K562 (cell line): Measurements from ENCODE around the gene MAD1L1. TPM values are rescaled to one million over a fixed set of nuclear protein-coding genes. Genes with fewer than 3 reads are reported as not detected.
A peak's percentile ranks its signal among the peaks of the same experiment; 100 is the strongest.

ENCODE experiments used
- C11orf30 ChIP-seq: fragments of 450-650 bp; IDR thresholded peaks from 2 replicates; pipeline ENCODE4 v1.6.1; 2016; ENCODE audit warnings: low read depth, mild to moderate bottlenecking
- CSDE1 ChIP-seq, 2 experiments: fragments of 450-650 bp; IDR thresholded peaks; 2 replicates each; pipeline ENCODE4 v1.6.1; 2016; ENCODE audit warnings: mild to moderate bottlenecking in 1 of 2
- DIDO1 ChIP-seq: fragments of 450-650 bp; IDR thresholded peaks from 2 replicates; pipeline ENCODE4 v1.6.1; 2016; ENCODE audit warnings: low read depth, missing biosample characterization, missing genetic modification characterization
- E4F1 ChIP-seq: fragments of 250-450 bp; sonication (Bioruptor Pico); IDR thresholded peaks from 2 replicates; pipeline ENCODE4 v1.5.0; 2021; ENCODE audit warnings: mild to moderate bottlenecking, borderline replicate concordance
- GTF2F1 ChIP-seq: IDR thresholded peaks from 2 replicates; pipeline ENCODE4 v1.6.1; 2011; ENCODE audit warnings: low read depth, low read length, improper control_type of control experiment
- MCM2 ChIP-seq: fragments of 450-650 bp; IDR thresholded peaks from 2 replicates; pipeline ENCODE4 v1.6.1; 2017; ENCODE audit warnings: low read depth, mild to moderate bottlenecking
- MCM5 ChIP-seq: fragments of 450-650 bp; IDR thresholded peaks from 2 replicates; pipeline ENCODE4 v1.6.1; 2016; ENCODE audit warnings: low read depth
- NFRKB ChIP-seq: fragments of 450-650 bp; IDR thresholded peaks from 2 replicates; pipeline ENCODE4 v1.6.1; 2016; ENCODE audit warnings: low read depth
- NUFIP1 ChIP-seq: fragments of 450-650 bp; IDR thresholded peaks from 2 replicates; pipeline ENCODE4 v1.6.1; 2018; ENCODE audit not compliant: partially characterized antibody
- POU5F1 ChIP-seq: fragments of 150-350 bp; IDR thresholded peaks from 2 replicates; pipeline ENCODE4 v1.6.1; 2014; ENCODE audit warnings: borderline replicate concordance, low read length, low read depth, mild to moderate bottlenecking; ENCODE audit not compliant: partially characterized antibody
- RBFOX2 ChIP-seq: fragments of 200-400 bp; formaldehyde crosslinking; IDR thresholded peaks from 2 replicates; pipeline ENCODE4 v1.6.1; 2017; ENCODE audit warnings: low read depth, mild to moderate bottlenecking, low read length, moderate library complexity
- RUNX1 ChIP-seq: sonication (generic); IDR thresholded peaks from 2 replicates; pipeline ENCODE4 v1.6.1; 2016; ENCODE audit warnings: antibody characterized with exemption, low read depth
- SAP30 ChIP-seq: fragments of 200-600 bp; sonication (generic); IDR thresholded peaks from 2 replicates; pipeline ENCODE4 v1.6.1; 2012; ENCODE audit warnings: borderline replicate concordance, low read depth, mild to moderate bottlenecking, moderate library complexity, low read length, control low read depth, inconsistent platforms; ENCODE audit not compliant: insufficient read depth, poor library complexity, severe bottlenecking
- SOX6 ChIP-seq: fragments of 450-650 bp; IDR thresholded peaks from 2 replicates; pipeline ENCODE4 v1.6.1; 2014; ENCODE audit warnings: mild to moderate bottlenecking
- SRSF7 ChIP-seq: fragments of 200-400 bp; formaldehyde crosslinking; optimal IDR thresholded peaks from 2 replicates; pipeline ENCODE3; 2017; ENCODE audit warnings: mild to moderate bottlenecking, low read depth, low read length
- ZBTB7A ChIP-seq: IDR thresholded peaks from 2 replicates; pipeline ENCODE4 v1.6.1; 2011; ENCODE audit warnings: low read depth, mild to moderate bottlenecking, low read length, moderate library complexity, borderline replicate concordance; ENCODE audit not compliant: control insufficient read depth
- ZFP36 ChIP-seq: fragments of 150-350 bp; IDR thresholded peaks from 2 replicates; pipeline ENCODE4 v1.6.1; 2018; ENCODE audit warnings: low read length, low read depth; ENCODE audit not compliant: partially characterized antibody
- ZKSCAN3 ChIP-seq: fragments of 250-450 bp; sonication (Bioruptor Pico); IDR thresholded peaks from 2 replicates; pipeline ENCODE4 v1.4.0; 2020
- ZNF639 ChIP-seq, 2 experiments: fragments of 200-800 bp in 1 of 2; sonication (Bioruptor generic) in 1 of 2; sonication (generic) in 1 of 2; formaldehyde crosslinking in 1 of 2; IDR thresholded peaks in 1 of 2; conservative IDR thresholded peaks in 1 of 2; 2 replicates each; pipeline versions ENCODE4 v1.5.0 to v1.6.1; 2016 to 2020; ENCODE audit warnings: missing compliant biosample characterization in 1 of 2, missing genetic modification characterization in 1 of 2, missing genetic modification reagents in 1 of 2
- ZNF830 ChIP-seq: fragments of 250-450 bp; sonication (Bioruptor Pico); IDR thresholded peaks from 2 replicates; pipeline ENCODE4 v1.5.0; 2021; ENCODE audit warnings: mild to moderate bottlenecking
- polyA plus RNA-seq, 8 experiments: library from polyadenylated mRNA; depleted of rRNA in 4 of 8; stranded (reverse) in 5 of 8; unstranded in 3 of 8; fragments of >200 nt; fragmentation: Nextera tagmentation in 2 of 8; fragmentation: Illumina TruSeq in 1 of 8; extraction: Ambion mirVana in 2 of 8; extraction: Trizol in 1 of 8; gene quantifications; 2 replicates each; pipeline versions ENCODE4 v1.2.1 to v1.2.3, GENCODE V29; 2011 to 2014; ENCODE audit warnings: inconsistent platforms in 1 of 8, missing spikeins in 1 of 8
- total RNA-seq, 7 experiments: library from RNA; depleted of rRNA in 6 of 7; stranded (reverse); fragments of >200 nt in 6 of 7; fragmentation: Illumina TruSeq in 2 of 7; extraction: Trizol in 2 of 7; gene quantifications; 2 replicates each; pipeline versions ENCODE4 v1.2.1 to v1.2.3, GENCODE V29; 2011 to 2021; ENCODE audit warnings: low replicate concordance in 1 of 7
- TF ChIP-seq, protein P1 (sequence below): sonication (generic); formaldehyde crosslinking; IDR thresholded peaks from 2 replicates; pipeline ENCODE4 v1.8.1; 2023; ENCODE audit warnings: mild to moderate bottlenecking, missing genetic modification reagents
- TF ChIP-seq, protein P2 (sequence below): fragments of 450-650 bp; IDR thresholded peaks from 2 replicates; pipeline ENCODE4 v1.6.1; 2016; ENCODE audit warnings: low read depth, mild to moderate bottlenecking, moderate library complexity

MAD1L1 gene
- total and polyA plus RNA-seq, 9 of the 15 experiments (the other 6 are each of a cell fraction or from before 2014, with no cell fraction given), result 1.7 to 89.7 (median 18.0) TPM

DNA sequence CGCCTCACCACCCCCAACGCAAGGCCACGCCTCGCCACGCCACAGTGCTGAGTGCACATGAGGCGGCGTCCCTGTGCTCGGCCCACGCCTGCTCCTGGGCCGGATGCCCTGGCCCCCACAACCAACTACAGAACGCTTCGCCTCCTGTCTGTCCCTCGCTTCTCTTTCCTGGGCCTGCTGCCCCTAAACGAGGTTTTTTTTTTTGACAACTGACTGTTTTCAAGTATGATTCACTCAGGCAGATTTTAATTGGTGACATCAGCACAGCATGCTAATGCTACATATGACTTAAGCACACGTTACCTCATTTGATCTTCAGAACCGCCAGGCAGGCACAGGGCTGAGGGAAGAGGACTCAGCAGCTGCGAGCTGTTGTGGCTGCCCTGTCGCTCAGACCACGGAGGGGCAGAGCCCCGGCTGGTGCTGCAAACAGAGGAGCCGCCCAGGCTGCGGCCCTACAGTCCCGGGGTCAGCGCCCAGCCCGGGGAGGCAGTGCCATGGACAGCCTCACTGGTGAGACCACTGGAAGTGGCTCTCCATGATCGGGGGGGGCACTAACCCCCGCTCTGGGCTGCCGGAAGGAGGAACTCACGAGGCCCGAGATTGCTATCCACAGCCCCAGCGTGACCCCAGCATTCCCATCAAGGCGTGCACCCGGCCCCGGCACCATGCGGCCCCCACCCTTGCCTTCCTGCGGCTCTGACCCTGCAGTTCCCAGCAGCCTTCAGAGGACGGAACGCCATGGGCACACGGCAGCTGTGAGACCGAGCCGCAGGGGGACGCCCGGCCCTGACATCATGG is 212.8 kb downstream of the MAD1L1 start (continued):
- TF ChIP-seq POU5F1, result no peak
- TF ChIP-seq SAP30, result peak; percentile 31
- TF ChIP-seq ZNF830, result peak; percentile 87; the same call in 1 of the 2 replicates
- TF ChIP-seq SOX6, result no peak; the same call in 1 of the 2 replicates
- no peak for TF ChIP-seq MCM2
- no peak for TF ChIP-seq C11orf30
- TF ChIP-seq DIDO1, result no peak
- peak; percentile 85 for TF ChIP-seq NFRKB
- TF ChIP-seq, protein P1, sequence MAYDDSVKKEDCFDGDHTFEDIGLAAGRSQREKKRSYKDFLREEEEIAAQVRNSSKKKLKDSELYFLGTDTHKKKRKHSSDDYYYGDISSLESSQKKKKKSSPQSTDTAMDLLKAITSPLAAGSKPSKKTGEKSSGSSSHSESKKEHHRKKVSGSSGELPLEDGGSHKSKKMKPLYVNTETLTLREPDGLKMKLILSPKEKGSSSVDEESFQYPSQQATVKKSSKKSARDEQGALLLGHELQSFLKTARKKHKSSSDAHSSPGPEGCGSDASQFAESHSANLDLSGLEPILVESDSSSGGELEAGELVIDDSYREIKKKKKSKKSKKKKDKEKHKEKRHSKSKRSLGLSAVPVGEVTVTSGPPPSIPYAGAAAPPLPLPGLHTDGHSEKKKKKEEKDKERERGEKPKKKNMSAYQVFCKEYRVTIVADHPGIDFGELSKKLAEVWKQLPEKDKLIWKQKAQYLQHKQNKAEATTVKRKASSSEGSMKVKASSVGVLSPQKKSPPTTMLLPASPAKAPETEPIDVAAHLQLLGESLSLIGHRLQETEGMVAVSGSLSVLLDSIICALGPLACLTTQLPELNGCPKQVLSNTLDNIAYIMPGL, result peak; percentile 15; the same call in 1 of the 2 replicates
- TF ChIP-seq RBFOX2, result peak; percentile 88
- no peak for TF ChIP-seq CSDE1 (IDR thresholded peaks at IDR 0.05)
- no peak for TF ChIP-seq GTF2F1
- no peak; the same call in 1 of the 2 replicates for TF ChIP-seq ZBTB7A
- no peak for TF ChIP-seq ZKSCAN3 (CRISPR knock-in tag)
- no peak for TF ChIP-seq MCM5
- TF ChIP-seq SRSF7, result no peak
- TF ChIP-seq ZFP36, result no peak
- TF ChIP-seq RUNX1, result no peak
- no peak for TF ChIP-seq NUFIP1
- no peak for TF ChIP-seq E4F1 (CRISPR knock-in tag)
- peak in 1 of 2 experiments; percentile 84; a peak in 2 of 4 replicates for TF ChIP-seq ZNF639 (CRISPR knock-in tag; conservative IDR thresholded peaks at IDR 0.05 in 1 of 2, IDR thresholded peaks at IDR 0.05 in 1 of 2)
- TF ChIP-seq, protein P2, sequence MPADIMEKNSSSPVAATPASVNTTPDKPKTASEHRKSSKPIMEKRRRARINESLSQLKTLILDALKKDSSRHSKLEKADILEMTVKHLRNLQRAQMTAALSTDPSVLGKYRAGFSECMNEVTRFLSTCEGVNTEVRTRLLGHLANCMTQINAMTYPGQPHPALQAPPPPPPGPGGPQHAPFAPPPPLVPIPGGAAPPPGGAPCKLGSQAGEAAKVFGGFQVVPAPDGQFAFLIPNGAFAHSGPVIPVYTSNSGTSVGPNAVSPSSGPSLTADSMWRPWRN, result no peak
